ENCODE results near the gene STAC.
"Not testable (repeated sequence)": the region's sequence is repeated elsewhere in the genome, so short reads cannot be mapped to it uniquely, and the experiment has no call there.

Gene STAC

DNA sequence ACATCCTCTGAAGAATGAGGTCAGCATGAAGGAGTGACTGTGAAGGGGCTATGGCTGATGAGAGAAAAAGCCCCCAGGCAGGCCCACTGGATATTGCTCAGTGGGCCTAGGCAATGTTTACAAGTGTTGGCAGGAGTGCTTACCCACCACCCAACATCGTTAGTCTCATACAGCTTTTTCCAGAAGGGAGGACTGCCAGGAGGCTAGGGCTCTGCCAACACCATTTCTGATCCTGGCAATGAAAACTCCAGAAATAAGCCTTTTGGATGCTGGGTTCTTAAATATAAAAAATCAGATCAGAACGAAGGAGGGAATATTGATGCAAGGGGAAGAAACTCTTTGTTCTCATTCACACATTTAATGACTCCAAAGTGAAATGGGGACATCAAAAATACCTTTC, 194.9 kb downstream of the STAC start:
- DNase-seq (ENCODE audit: low read depth in 2 of 2, low spot score in 1 of 2), result no peak

- not testable (repeated sequence) for DNase-seq (ENCODE audit: low read depth in 2 of 2, low spot score in 1 of 2)
Observed at GRCh38 chr3:36578418-36578817, 198.1 kb downstream of the STAC start.

- DNase-seq (ENCODE audit: low read depth in 2 of 2, low spot score in 1 of 2), result no peak
Observed at GRCh38 chr3:36579746-36580145, 199.4 kb downstream of the STAC start.

DNA sequence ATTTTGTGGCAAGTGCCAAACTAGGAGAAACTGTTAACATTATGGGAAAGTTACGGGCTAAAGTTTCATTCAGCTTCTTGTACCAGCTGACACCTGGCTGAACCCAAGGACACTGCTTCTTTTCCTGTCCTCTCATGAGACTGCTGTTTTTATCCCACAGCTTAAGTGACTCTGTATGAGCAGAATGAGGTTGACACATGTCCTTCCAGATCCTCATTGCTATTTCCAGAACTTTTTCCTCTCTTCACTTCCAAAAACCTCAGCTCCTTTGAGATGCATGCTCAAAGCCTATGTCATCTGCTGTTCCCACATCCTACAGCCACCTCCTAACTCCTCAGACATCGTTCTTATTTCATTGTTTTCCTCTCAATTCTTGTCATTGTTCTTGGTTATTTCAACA, 200.4 kb downstream of the STAC start:
- no peak for DNase-seq (ENCODE audit: low read depth in 2 of 2, low spot score in 1 of 2)

DNA sequence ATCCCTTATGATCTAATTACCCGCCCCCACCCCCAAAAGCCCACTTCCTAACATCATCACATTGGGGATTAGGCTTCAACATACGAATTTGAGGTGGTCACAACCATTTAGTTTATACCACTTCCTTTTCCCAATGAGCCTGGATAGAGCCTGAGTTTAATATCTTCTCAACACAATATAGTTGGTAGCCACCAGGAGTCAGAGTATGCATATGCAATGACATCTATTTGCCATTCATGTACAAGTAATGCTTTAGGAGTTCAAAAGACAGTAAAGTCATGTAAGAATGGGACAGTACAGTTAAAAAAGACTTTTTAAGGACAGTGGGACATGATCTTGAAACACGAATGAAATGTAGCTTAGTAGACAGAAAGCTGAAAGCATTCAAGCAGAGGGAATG, 211.7 kb downstream of the STAC start:
- DNase-seq (ENCODE audit: low read depth in 2 of 2, low spot score in 1 of 2), result no peak

DNA sequence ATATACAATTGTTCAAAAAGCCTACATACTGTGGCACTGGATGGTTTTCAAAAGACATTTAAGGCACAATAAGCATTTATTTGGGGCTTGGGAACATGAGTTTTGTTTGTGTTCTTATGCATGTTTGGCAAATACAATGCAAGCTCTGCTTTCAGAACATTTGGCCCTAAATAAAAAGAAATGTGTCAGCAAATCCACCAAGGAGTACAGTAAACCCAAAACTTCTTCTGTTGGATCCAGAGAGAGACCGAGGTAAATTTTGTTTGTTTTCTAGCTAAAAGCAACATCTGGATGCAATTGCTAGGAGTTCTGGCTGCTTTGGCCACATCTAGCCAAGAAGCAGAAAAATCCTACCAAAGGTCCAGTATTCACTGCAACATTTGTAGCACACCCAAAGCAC, 215.2 kb downstream of the STAC start:
- DNase-seq (ENCODE audit: low read depth in 2 of 2, low spot score in 1 of 2), result no peak

- DNase-seq (ENCODE audit: low read depth in 2 of 2, low spot score in 1 of 2), result no peak
Observed at GRCh38 chr3:36596419-36596818, 216.1 kb downstream of the STAC start.

- DNase-seq (ENCODE audit: low read depth in 2 of 2, low spot score in 1 of 2), result no peak
Observed at GRCh38 chr3:36597422-36597821, 217.1 kb downstream of the STAC start.

All from stimulated activated CD8-positive, alpha-beta memory T cell treated with anti-CD3 and anti-CD28 coated beads, Interleukin-4, amount 100 ng/mL, for 4 hours (primary cell).